Measurements from ENCODE around the gene AHNAK2. TPM values are rescaled to one million over a fixed set of nuclear protein-coding genes. Genes with fewer than 3 reads are reported as not detected.

Gene AHNAK2
- total RNA-seq, 1 experiment from 2014 or later: 45.0 TPM

- Histone ChIP-seq H3K27me3 (ENCODE audit: insufficient read depth, low read length) (no peaks in the 10 kb centered on the region), H3K9ac (ENCODE audit: low read length) (no peak overlapping the region), H3K4me3 (replicated peaks in 1 of 2; ENCODE audit: low read depth in 1 of 2, low read length in 2 of 2) (no peak overlapping the region), H3K9me3 (ENCODE audit: control insufficient read depth in 1 of 2, insufficient read depth in 1 of 2, low read depth in 1 of 2, low read length in 2 of 2) (no peaks in the 10 kb centered on the region), H3K27ac (ENCODE audit: low read depth, low read length) (no peak overlapping the region), H3K4me1 (ENCODE audit: control insufficient read depth in 1 of 2, insufficient read depth in 2 of 2, low read length in 2 of 2) (peaks cover 0 to 8% of the 10 kb centered on the region in 2 experiments; a peak in 1 of 4 replicates), H3K9me2 (ENCODE audit: insufficient read depth) (no peaks in the 10 kb centered on the region), H3K4me2 (ENCODE audit: low read length) (no peak overlapping the region), H2AFZ (ENCODE audit: low read depth, low read length, poor library complexity, severe bottlenecking) (no peak overlapping the region), H3K36me3 (ENCODE audit: control insufficient read depth in 1 of 2, insufficient read depth in 2 of 2, low read length in 2 of 2) (0 out of 4 replicates have a peak, but pooled peaks cover 0 to 3% of the 10 kb centered on the region in 2 experiments), H4K20me1 (ENCODE audit: insufficient read depth) (no peaks in the 10 kb centered on the region), H3K79me2 (ENCODE audit: insufficient read depth, low read length) (no peaks in the 10 kb centered on the region)
- ChIA-PET POLR2A (no interaction called here), RAD21 (ENCODE audit: low non-redundant PET in 1 of 2, low total read pairs in 2 of 2, uncharacterized antibody in 2 of 2, unreplicated experiment in 2 of 2) (interaction anchor here in 1 of 2 experiments (1.4 kb wide), 1 partner anchor 73 kb away, joined by 4 read pairs; no protein-coding TSS in a partner anchor), CTCF (interaction anchor here (1.5 to 1.6 kb wide), 2 partner anchors 16 to 76 kb away, joined by 4 read pairs; no protein-coding TSS in a partner anchor)
- intact Hi-C loops (cut with micrococcal nuclease): loop anchor here (2.0 kb wide), 1 partner anchor 75 kb away; no protein-coding TSS in a partner anchor
- ATAC-seq: no peak
- no TSS peak for BruUV-seq (replicated peaks)
- TF ChIP-seq EGR1 (IDR thresholded peaks at IDR 0.05; ENCODE audit: low read depth): no peak
- TF ChIP-seq CEBPB (IDR thresholded peaks at IDR 0.05; ENCODE audit: low read depth): no peak
- no peak for TF ChIP-seq CBX3 (IDR thresholded peaks at IDR 0.05; ENCODE audit: low read depth)
- TF ChIP-seq CTCF (IDR thresholded peaks at IDR 0.05 in 2 of 3, conservative IDR thresholded peaks at IDR 0.05 in 1 of 3; ENCODE audit: borderline replicate concordance in 1 of 3, insufficient read depth in 1 of 3, low read depth in 2 of 3, low read length in 2 of 3): no peak
- TF ChIP-seq SIN3A (IDR thresholded peaks at IDR 0.05; ENCODE audit: low read depth): no peak
- no peak for TF ChIP-seq JUND (IDR thresholded peaks at IDR 0.05)
- TF ChIP-seq ELF1 (IDR thresholded peaks at IDR 0.05; ENCODE audit: borderline replicate concordance, low read depth): no peak
- no peak for TF ChIP-seq EZH2 (IDR thresholded peaks at IDR 0.05)
- no peak for TF ChIP-seq TCF7L2 (IDR thresholded peaks at IDR 0.05; ENCODE audit: borderline replicate concordance, extremely low read depth, insufficient read depth, insufficient read length)
- no peak for TF ChIP-seq ZNF274 (IDR thresholded peaks at IDR 0.05; ENCODE audit: low read depth, low read length)
- TF ChIP-seq ZFX (IDR thresholded peaks at IDR 0.05): no peak
- TF ChIP-seq MAX (IDR thresholded peaks at IDR 0.05): no peak
- TF ChIP-seq REST (IDR thresholded peaks at IDR 0.05; ENCODE audit: low read depth): no peak
- no peak for DNase-seq (ENCODE audit: low read depth, low spot score)
Observed at GRCh38 chr14:104897330-104898194, 80.6 kb downstream of the AHNAK2 start.

Measured in HCT116 (cell line).